ENCODE results near the gene PKDCC. TPM values are rescaled to one million over a fixed set of nuclear protein-coding genes. Genes with fewer than 3 reads are reported as not detected.

Gene PKDCC
- total and polyA plus RNA-seq, 9 donors: 58.5 to 576 (median 257) TPM

DNA sequence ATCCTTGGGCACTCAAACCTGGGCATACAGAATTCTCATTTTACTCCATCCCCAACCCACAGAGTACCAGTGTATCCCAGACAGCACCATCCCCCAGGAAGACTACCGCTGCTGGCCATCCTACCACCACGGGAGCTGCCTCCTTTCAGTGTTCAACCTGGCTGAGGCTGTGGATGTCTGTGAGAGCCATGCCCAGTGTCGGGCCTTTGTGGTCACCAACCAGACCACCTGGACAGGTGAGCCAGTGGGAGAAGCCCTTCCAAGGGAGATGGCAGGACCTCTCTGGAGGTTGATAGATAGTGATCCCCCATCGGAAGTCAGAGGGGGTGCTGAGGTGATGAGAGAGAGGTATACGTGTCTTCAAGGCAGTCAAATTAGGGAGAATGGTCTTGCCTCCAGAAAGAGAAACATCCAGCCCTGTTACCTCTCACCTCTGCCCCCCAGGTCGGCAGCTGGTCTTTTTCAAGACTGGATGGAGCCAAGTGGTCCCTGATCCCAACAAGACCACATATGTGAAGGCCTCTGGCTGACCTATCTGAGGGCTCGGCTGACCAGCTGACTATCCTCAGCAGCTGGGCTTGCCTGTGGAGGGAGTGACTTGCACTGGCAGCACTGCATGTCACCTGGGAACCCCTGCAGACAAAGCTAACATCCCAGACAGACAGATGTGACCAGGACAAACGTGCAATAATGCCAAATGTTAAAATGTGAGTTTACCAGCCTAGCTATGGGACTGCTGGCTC lies 9.5 kb downstream of the PKDCC start:
- no peak overlapping the region for H3K4me3 ChIP-seq
- WGBS, 3 donors: 51 to 59% (median 58%) methylated on average over 8 of the region's 8 CpGs
- H3K27me3 ChIP-seq: no peaks in the 10 kb centered on the region
- intact Hi-C loops (cut with DNase I): loop anchor here in 3 of 4 donors (10.0 kb wide), 3 partner anchors 93 to 183 kb away; no protein-coding TSS in a partner anchor
- H3K36me3 ChIP-seq: no peaks in the 10 kb centered on the region
- H3K27ac ChIP-seq: peak overlapping the region; percentile 6 to 46
- no peaks in the 10 kb centered on the region for H3K9me3 ChIP-seq
- DNase-seq: no peak
- TF ChIP-seq POLR2A (IDR thresholded peaks at IDR 0.05): no peak
- TF ChIP-seq, protein P1, sequence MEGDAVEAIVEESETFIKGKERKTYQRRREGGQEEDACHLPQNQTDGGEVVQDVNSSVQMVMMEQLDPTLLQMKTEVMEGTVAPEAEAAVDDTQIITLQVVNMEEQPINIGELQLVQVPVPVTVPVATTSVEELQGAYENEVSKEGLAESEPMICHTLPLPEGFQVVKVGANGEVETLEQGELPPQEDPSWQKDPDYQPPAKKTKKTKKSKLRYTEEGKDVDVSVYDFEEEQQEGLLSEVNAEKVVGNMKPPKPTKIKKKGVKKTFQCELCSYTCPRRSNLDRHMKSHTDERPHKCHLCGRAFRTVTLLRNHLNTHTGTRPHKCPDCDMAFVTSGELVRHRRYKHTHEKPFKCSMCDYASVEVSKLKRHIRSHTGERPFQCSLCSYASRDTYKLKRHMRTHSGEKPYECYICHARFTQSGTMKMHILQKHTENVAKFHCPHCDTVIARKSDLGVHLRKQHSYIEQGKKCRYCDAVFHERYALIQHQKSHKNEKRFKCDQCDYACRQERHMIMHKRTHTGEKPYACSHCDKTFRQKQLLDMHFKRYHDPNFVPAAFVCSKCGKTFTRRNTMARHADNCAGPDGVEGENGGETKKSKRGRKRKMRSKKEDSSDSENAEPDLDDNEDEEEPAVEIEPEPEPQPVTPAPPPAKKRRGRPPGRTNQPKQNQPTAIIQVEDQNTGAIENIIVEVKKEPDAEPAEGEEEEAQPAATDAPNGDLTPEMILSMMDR (IDR thresholded peaks at IDR 0.05): no peak
- no peak for TF ChIP-seq EP300 (IDR thresholded peaks at IDR 0.05)
- peaks cover 38% of the 10 kb centered on the region for H3K4me1 ChIP-seq (ENCODE audit: insufficient read depth)

DNA sequence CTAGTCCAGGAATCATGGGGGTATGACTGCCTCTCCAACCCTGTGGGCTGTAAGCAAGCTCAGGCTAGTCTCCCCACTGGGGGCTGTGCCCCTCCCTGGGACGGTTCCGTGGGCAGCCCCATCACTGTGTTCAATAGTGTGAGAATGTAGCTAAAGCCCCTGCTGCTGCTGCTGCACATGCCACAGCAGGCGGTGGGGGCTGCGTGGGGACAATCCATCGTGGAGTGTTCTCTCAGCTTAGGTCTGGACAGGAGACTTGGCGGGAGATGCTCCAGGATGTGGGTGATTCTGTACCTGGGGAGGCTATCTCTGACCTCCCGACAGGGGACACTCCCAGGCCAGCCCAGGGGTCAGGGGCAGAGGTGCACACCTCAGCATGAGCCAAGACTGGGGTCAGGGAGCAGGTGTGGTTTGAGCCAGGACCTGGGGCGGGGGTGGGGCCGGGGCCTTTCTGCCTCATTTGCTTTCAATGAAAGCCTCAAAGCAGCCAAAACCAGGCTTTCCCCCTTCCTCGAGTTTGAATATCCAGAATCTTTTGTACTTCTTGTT lies 10.2 kb downstream of the PKDCC start:
- 56 to 75% (median 64%) methylated on average over 10 of the region's 10 CpGs for WGBS, 3 donors
- Histone ChIP-seq H3K9me3 (no peaks in the 10 kb centered on the region), H3K36me3 (no peaks in the 10 kb centered on the region), H3K4me3 (no peak overlapping the region), H3K4me1 (ENCODE audit: insufficient read depth) (peaks cover 34% of the 10 kb centered on the region), H3K27me3 (no peaks in the 10 kb centered on the region), H3K27ac (peak overlapping the region; percentile 6 to 46)
- DNase-seq: peak in 1 of 5 donors; percentile 25
- intact Hi-C loops (cut with DNase I): loop anchor here in 3 of 4 donors (10.0 kb wide), 3 partner anchors 93 to 183 kb away; no protein-coding TSS in a partner anchor
- no peak for TF ChIP-seq EP300 (IDR thresholded peaks at IDR 0.05)
- TF ChIP-seq POLR2A (IDR thresholded peaks at IDR 0.05): no peak
- TF ChIP-seq, protein P1 (IDR thresholded peaks at IDR 0.05): no peak

DNA sequence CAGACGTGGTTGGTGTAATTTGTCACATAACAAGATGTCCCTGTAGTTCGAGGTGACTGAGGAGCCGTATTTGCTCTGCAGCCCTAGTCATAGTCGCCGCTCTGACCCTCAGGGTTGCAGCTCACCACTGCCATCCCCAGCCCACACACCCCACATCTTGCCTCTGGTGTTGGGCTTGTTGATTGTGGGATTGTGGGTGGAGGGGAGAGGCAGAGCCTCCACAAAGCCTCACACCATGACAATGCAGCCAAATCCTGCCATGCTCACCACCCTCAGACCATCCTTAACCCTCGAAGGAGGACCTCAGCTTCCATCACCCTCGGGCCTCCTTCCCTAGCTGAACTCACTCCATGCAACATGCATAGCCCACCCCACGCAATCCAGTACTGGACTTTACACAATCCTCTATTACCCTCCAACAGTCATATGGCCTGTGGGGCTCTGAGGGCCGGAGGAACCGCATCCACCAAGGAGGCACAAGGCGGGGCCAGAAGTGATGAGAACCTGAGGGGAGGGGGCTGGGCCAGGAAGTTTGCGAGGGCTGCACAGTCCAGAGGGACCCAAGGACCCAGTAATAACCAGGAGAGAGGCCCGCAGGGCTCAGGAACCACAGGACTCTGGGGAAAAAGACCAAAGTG lies 11.6 kb downstream of the PKDCC start:
- 65 to 72% (median 65%) methylated on average over 13 of the region's 13 CpGs for WGBS, 3 donors
- peak overlapping the region in 1 of 2 donors; percentile 58 for H3K27ac ChIP-seq

DNA sequence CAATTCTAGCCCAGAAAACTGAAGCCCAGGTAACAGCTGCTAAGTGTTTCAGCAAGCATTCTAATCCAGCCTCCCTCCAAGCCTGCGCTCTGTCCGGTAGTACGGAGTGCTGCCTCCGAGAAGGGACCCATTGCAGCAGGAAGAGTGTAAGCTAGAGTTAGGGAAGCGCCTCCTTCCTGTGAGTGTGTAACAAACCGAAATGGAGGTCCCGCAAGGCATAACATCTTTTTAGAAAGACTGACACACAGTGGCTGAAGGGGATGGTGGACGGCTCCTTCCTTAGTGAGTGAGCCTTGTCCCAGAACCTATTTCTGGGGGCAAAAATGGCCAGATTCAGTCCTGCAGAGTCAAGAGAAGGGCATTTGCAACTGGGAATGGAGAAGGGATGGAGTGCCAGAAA lies 12.2 kb downstream of the PKDCC start:
- no peaks in the 10 kb centered on the region for H3K27me3 ChIP-seq
- no peaks in the 10 kb centered on the region for H3K9me3 ChIP-seq
- H3K27ac ChIP-seq: peak overlapping the region in 1 of 2 donors; percentile 58
- WGBS, 3 donors: 49 to 52% (median 51%) methylated on average over 8 of the region's 8 CpGs
- H3K36me3 ChIP-seq: no peaks in the 10 kb centered on the region
- TF ChIP-seq POLR2A (IDR thresholded peaks at IDR 0.05) (no peak), EP300 (IDR thresholded peaks at IDR 0.05) (no peak)
- TF ChIP-seq, protein P1 (IDR thresholded peaks at IDR 0.05): no peak
- intact Hi-C loops (cut with DNase I): loop anchor here in 1 of 4 donors (5.0 kb wide), 1 partner anchor 98 kb away; no protein-coding TSS in a partner anchor
- no peak for DNase-seq
- peaks cover 24% of the 10 kb centered on the region for H3K4me1 ChIP-seq (ENCODE audit: insufficient read depth)
- no peak overlapping the region for H3K4me3 ChIP-seq

More for the DNA sequence above, 11.6 kb downstream of the PKDCC start:
- Histone ChIP-seq H3K9me3 (no peaks in the 10 kb centered on the region), H3K4me1 (ENCODE audit: insufficient read depth) (peaks cover 30% of the 10 kb centered on the region), H3K4me3 (no peak overlapping the region), H3K27me3 (no peaks in the 10 kb centered on the region), H3K36me3 (no peaks in the 10 kb centered on the region)
- peak in 1 of 5 donors; percentile 37 for DNase-seq
- TF ChIP-seq, protein P1 (IDR thresholded peaks at IDR 0.05): no peak
- TF ChIP-seq POLR2A (IDR thresholded peaks at IDR 0.05): no peak
- TF ChIP-seq EP300 (IDR thresholded peaks at IDR 0.05): no peak
- intact Hi-C loops (cut with DNase I): loop anchor here in 3 of 4 donors (10.0 kb wide), 3 partner anchors 95 to 185 kb away; no protein-coding TSS in a partner anchor

All from ovary (tissue), 9 donors.